Endothelial cell of umbilical vein (primary cell): Measurements from ENCODE around the gene OPA1. TPM values are rescaled to one million over a fixed set of nuclear protein-coding genes. Genes with fewer than 3 reads are reported as not detected.

ENCODE experiments used
- BruUV-seq: library from RNA; stranded (reverse); fragments of 400-500 nt; replicated peaks from 2 replicates; lab custom pipeline; 2021; lab: Mats Ljungman, UMichigan
- CTCF ChIA-PET: fragments of 300-600, 350-600 bp; sonication (Branson Sonifier 250); formaldehyde crosslinking; loops from one replicate; lab custom pipeline; 2021; ENCODE audit warnings: antibody characterized with exemption, inconsistent platforms; lab: Charles Lee
- POLR2A ChIA-PET: fragments of 300-600, 350-600 bp; sonication (Branson Sonifier 250); formaldehyde crosslinking; loops from one replicate; lab custom pipeline; 2021; ENCODE audit warnings: antibody characterized with exemption, inconsistent platforms; lab: Charles Lee
- DNase-seq: peaks from one replicate; pipeline ENCODE4 v3.0.0-alpha.2; 2011; ENCODE audit warnings: low read depth, low spot score
- FAIRE-seq: peaks from 2 replicates; lab custom pipeline; 2011; peaks lifted over from hg19 to GRCh38; lab: Jason Lieb, UNC
- H2AFZ ChIP-seq: 2 replicates; pipeline ENCODE4 v1.6.0; 2012; ENCODE audit warnings: low read depth, low read length, control low read depth, inconsistent platforms
- H3K27ac ChIP-seq: 2 replicates; pipeline ENCODE4 v1.5.1; 2011; ENCODE audit warnings: low read depth, mild to moderate bottlenecking, control low read depth, low read length, moderate library complexity; ENCODE audit not compliant: insufficient read depth
- H3K27me3 ChIP-seq, 2 experiments: 2 replicates each; pipeline versions ENCODE4 v1.6.0 to v1.6.1; 2011; ENCODE audit warnings: low read length in 2 of 2, mixed read lengths in 1 of 2; ENCODE audit not compliant: control insufficient read depth in 2 of 2, insufficient read depth in 2 of 2
- H3K36me3 ChIP-seq, 2 experiments: 2 replicates in 1 of 2; 3 replicates in 1 of 2; pipeline ENCODE4 v1.5.1; 2011; ENCODE audit warnings: low read length in 2 of 2, mild to moderate bottlenecking in 1 of 2, moderate library complexity in 1 of 2; ENCODE audit not compliant: control insufficient read depth in 2 of 2, insufficient read depth in 2 of 2; ENCODE audit errors: extremely low read depth in 1 of 2
- H3K4me1 ChIP-seq: 3 replicates; pipeline ENCODE4 v1.5.1; 2011; ENCODE audit warnings: mild to moderate bottlenecking, low read length; ENCODE audit not compliant: control insufficient read depth, insufficient read depth; ENCODE audit errors: extremely low read depth
- H3K4me2 ChIP-seq: 2 replicates; pipeline ENCODE4 v1.6.1; 2011; ENCODE audit warnings: low read length, control low read depth, mixed read lengths; ENCODE audit not compliant: insufficient read depth
- H3K4me3 ChIP-seq, 3 experiments: fragments of 200-600 bp in 1 of 3; sonication (generic), shearing (Covaris generic) in 1 of 3; replicated peaks in 1 of 3; 2 replicates each; pipeline ENCODE4 v1.5.1; 2011 to 2016; ENCODE audit warnings: control low read depth in 3 of 3, low read length in 3 of 3, mild to moderate bottlenecking in 2 of 3, inconsistent platforms in 1 of 3, low read depth in 1 of 3, moderate library complexity in 1 of 3; ENCODE audit not compliant: insufficient read depth in 1 of 3
- H3K79me2 ChIP-seq: 2 replicates; pipeline ENCODE4 v1.6.0; 2012; ENCODE audit warnings: low read length, inconsistent platforms; ENCODE audit not compliant: control insufficient read depth, insufficient read depth
- H3K9ac ChIP-seq: replicated peaks from 2 replicates; pipeline ENCODE3; 2011; ENCODE audit warnings: low read length, control low read depth; ENCODE audit not compliant: insufficient read depth; ENCODE audit errors: extremely low read depth
- H3K9me1 ChIP-seq: replicated peaks from 3 replicates; pipeline ENCODE4 v1.6.0; 2011; ENCODE audit warnings: mild to moderate bottlenecking, low read length; ENCODE audit not compliant: control insufficient read depth, insufficient read depth; ENCODE audit errors: extremely low read depth
- H3K9me3 ChIP-seq: replicated peaks from 2 replicates; pipeline ENCODE4 v1.5.1; 2012; ENCODE audit warnings: low read length, inconsistent platforms; ENCODE audit not compliant: control insufficient read depth, insufficient read depth
- H4K20me1 ChIP-seq: replicated peaks from 2 replicates; pipeline ENCODE3; 2011; ENCODE audit warnings: mild to moderate bottlenecking, low read length; ENCODE audit not compliant: control insufficient read depth, insufficient read depth; ENCODE audit errors: extremely low read depth
- EZH2 ChIP-seq: IDR thresholded peaks from 2 replicates; pipeline ENCODE4 v1.6.1; 2012; ENCODE audit warnings: borderline replicate concordance, low read depth, mild to moderate bottlenecking, moderate library complexity, low read length, inconsistent platforms; ENCODE audit not compliant: severe bottlenecking
- FOS ChIP-seq: IDR thresholded peaks from 2 replicates; pipeline ENCODE4 v1.6.1; 2011; ENCODE audit warnings: mild to moderate bottlenecking, low read length, moderate library complexity, borderline replicate concordance; ENCODE audit not compliant: insufficient read depth
- GATA2 ChIP-seq: IDR thresholded peaks from 2 replicates; pipeline ENCODE4 v1.7.0; 2011; ENCODE audit warnings: low read depth, mild to moderate bottlenecking, moderate library complexity, mixed read lengths, low read length; ENCODE audit not compliant: insufficient read length, insufficient read depth
- JUN ChIP-seq: IDR thresholded peaks from 2 replicates; pipeline ENCODE4 v1.6.1; 2011; ENCODE audit warnings: borderline replicate concordance, low read depth; ENCODE audit not compliant: insufficient read length, insufficient read depth
- MYC ChIP-seq: IDR thresholded peaks from one replicate; pipeline ENCODE4 v1.6.1; 2011; ENCODE audit warnings: mild to moderate bottlenecking, low read depth, low read length
- POLR2A ChIP-seq: IDR thresholded peaks from 2 replicates; pipeline ENCODE4 v1.6.1; 2012; ENCODE audit warnings: low read depth, mild to moderate bottlenecking, control low read depth, low read length
- POLR2AphosphoS5 ChIP-seq: IDR thresholded peaks from 2 replicates; pipeline ENCODE4 v1.6.1; 2012; ENCODE audit warnings: low read depth, mild to moderate bottlenecking, control low read depth, low read length, moderate library complexity; ENCODE audit not compliant: insufficient read depth
- dilution Hi-C: fragments of 300-500 bp; cut with MboI; formaldehyde crosslinking; loops from one replicate; pipeline ENCODE4 v1.15.0; 2019; ENCODE audit warnings: low sequenced_read_pairs; ENCODE audit not compliant: extremely low pct_ligation_motif_present
- intact Hi-C: fragments of 100-400 bp; cut with micrococcal nuclease; formaldehyde crosslinking; loops from one replicate; pipeline ENCODE4 v1.10.0; 2022
- polyA plus RNA-seq, 4 experiments: library from polyadenylated mRNA; depleted of rRNA in 3 of 4; stranded (reverse) in 3 of 4; unstranded in 1 of 4; fragments of >200 nt; gene quantifications; 2 replicates each; pipeline versions ENCODE4 v1.2.1 to v1.2.3, GENCODE V29; 2011 to 2012; ENCODE audit warnings: missing spikeins in 1 of 4
- total RNA-seq: library from RNA; stranded (reverse); gene quantifications from 2 replicates; pipeline ENCODE4 v1.2.3, GENCODE V29; 2021
- TF ChIP-seq, protein P1 (sequence below), 2 donors: IDR thresholded peaks; 1 replicate in 1 of 2; 2 replicates in 1 of 2; pipeline ENCODE4 v1.5.1; 2011; ENCODE audit warnings: low read length in 2 of 2, mild to moderate bottlenecking in 2 of 2, moderate library complexity in 2 of 2, control low read depth in 1 of 2, inconsistent platforms in 1 of 2, low read depth in 1 of 2; ENCODE audit not compliant: insufficient read depth in 1 of 2; ENCODE audit errors: extremely low read depth in 1 of 2
- TF ChIP-seq, protein P2 (sequence below): IDR thresholded peaks from 2 replicates; pipeline ENCODE4 v1.6.1; 2011; ENCODE audit not compliant: insufficient read depth, insufficient read length

OPA1 gene
- total and polyA plus RNA-seq, 2 donors (not counting 3 experiments of a cell fraction or from before 2014, with no cell fraction given) = 10.0 to 62.0 TPM

DNA sequence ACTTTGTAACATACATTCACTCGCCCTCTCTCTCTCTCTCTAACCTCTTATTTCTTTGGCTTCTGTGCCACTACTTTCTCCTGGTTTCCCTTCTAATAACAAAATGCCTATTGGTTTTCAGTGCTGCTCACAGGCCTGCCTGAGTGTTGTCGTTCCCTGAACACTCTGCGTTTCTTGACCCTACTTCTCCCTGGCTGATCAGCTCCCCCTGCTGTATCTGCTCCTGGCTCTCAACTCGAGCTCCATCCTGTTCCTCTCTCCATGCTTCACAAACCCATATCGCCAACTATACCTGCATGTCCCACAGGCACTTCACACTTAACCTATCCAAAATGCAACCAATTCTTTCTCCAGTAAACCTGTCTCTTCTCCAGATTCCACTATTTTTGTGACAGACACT is 111.4 kb downstream of the OPA1 start:
- ChIA-PET POLR2A (no interaction called here), CTCF (interaction anchor here (1.3 kb wide), 1 partner anchor 8 kb away, joined by 4 read pairs; no protein-coding TSS in a partner anchor)
- FAIRE-seq = no peak
- dilution Hi-C loops (no loop called here), intact Hi-C loops (no loop called here)
- H4K20me1 ChIP-seq = no peaks in the 10 kb centered on the region
- H3K9ac ChIP-seq = no peak overlapping the region
- no peaks in the 10 kb centered on the region for H3K4me1 ChIP-seq
- H3K27ac ChIP-seq = no peak overlapping the region
- DNase-seq = no peak
- no TSS peak for BruUV-seq
- H3K27me3 ChIP-seq = no peaks in the 10 kb centered on the region
- no peak overlapping the region for H2AFZ ChIP-seq
- no peaks in the 10 kb centered on the region for H3K9me1 ChIP-seq
- TF ChIP-seq JUN (no peak), EZH2 (no peak), GATA2 (no peak), MYC (no peak), POLR2AphosphoS5 (no peak), FOS (no peak), POLR2A (no peak)
- TF ChIP-seq, protein P1, sequence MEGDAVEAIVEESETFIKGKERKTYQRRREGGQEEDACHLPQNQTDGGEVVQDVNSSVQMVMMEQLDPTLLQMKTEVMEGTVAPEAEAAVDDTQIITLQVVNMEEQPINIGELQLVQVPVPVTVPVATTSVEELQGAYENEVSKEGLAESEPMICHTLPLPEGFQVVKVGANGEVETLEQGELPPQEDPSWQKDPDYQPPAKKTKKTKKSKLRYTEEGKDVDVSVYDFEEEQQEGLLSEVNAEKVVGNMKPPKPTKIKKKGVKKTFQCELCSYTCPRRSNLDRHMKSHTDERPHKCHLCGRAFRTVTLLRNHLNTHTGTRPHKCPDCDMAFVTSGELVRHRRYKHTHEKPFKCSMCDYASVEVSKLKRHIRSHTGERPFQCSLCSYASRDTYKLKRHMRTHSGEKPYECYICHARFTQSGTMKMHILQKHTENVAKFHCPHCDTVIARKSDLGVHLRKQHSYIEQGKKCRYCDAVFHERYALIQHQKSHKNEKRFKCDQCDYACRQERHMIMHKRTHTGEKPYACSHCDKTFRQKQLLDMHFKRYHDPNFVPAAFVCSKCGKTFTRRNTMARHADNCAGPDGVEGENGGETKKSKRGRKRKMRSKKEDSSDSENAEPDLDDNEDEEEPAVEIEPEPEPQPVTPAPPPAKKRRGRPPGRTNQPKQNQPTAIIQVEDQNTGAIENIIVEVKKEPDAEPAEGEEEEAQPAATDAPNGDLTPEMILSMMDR (IDR thresholded peaks at IDR 0.05; ENCODE audit: extremely low read depth in 1 of 2, insufficient read depth in 1 of 2, low read depth in 1 of 2, low read length in 2 of 2) = no peak
- TF ChIP-seq, protein P2, sequence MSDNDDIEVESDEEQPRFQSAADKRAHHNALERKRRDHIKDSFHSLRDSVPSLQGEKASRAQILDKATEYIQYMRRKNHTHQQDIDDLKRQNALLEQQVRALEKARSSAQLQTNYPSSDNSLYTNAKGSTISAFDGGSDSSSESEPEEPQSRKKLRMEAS = no peak
- no peaks in the 10 kb centered on the region for H3K79me2 ChIP-seq
- no peak overlapping the region for H3K4me2 ChIP-seq
- no peak overlapping the region for H3K4me3 ChIP-seq
- H3K9me3 ChIP-seq = no peaks in the 10 kb centered on the region
- H3K36me3 ChIP-seq = no peaks in the 10 kb centered on the region
